ENCODE results near the gene SIGLEC12. TPM values are rescaled to one million over a fixed set of nuclear protein-coding genes. Genes with fewer than 3 reads are reported as not detected.
A peak's percentile ranks its signal among the peaks of the same experiment; 100 is the strongest.

SIGLEC12 gene
- total RNA-seq, 1 experiment from 2014 or later = not detected

DNA sequence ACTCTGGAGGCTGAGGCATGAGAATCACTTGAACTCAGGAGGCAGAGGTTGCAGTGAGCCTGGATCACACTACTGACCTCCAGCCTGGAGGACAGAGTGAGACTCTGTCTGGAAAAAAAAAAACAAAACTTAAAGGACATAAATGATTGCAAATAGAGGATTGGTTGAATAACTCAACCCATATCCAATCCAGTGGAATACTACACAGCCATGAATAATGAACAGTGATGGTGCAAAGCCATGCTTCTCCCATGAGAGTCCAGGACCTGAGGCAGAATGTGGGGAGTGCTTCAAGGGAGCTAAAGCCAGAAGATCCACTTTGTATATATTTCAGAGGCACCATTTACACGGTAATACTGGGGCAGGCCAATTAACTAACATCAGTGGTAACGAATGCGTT is 25.4 kb downstream of the SIGLEC12 start:
- Histone ChIP-seq H3K27me3 (replicated peaks; ENCODE audit: insufficient read depth, low read depth, low read length, poor library complexity) (peaks cover 54% of the 10 kb centered on the region), H3K4me1 (ENCODE audit: insufficient read depth, low read length, poor library complexity, severe bottlenecking) (no peaks in the 10 kb centered on the region), H3K4me3 (ENCODE audit: low read depth, low read length, poor library complexity, severe bottlenecking) (no peak overlapping the region), H3K27ac (ENCODE audit: low read depth, low read length, poor library complexity, severe bottlenecking) (no peak overlapping the region), H3K9me3 (ENCODE audit: low read depth, low read length, poor library complexity, severe bottlenecking) (no peaks in the 10 kb centered on the region), H3K36me3 (ENCODE audit: insufficient read depth, low read length, poor library complexity, severe bottlenecking) (no peaks in the 10 kb centered on the region)
- BruUV-seq (replicated peaks) = no TSS peak
- intact Hi-C loops (cut with micrococcal nuclease; ENCODE audit: unreplicated experiment) = loop anchor here (10.0 kb wide), 1 partner anchor 329 kb away; no protein-coding TSS in a partner anchor
- POLR2A ChIA-PET (ENCODE audit: low non-redundant PET) = interaction anchor here (0.6 kb wide), 1 partner anchor 307 kb away, joined by 4 read pairs; no protein-coding TSS in a partner anchor
- no peak for TF ChIP-seq EZH2 (IDR thresholded peaks at IDR 0.05; ENCODE audit: borderline replicate concordance, low read depth, low read length, poor library complexity, severe bottlenecking)
- no peak for TF ChIP-seq CTCF (conservative IDR thresholded peaks at IDR 0.05; ENCODE audit: low read depth, low read length)
- CTCF ChIA-PET = interaction anchor here (1.1 kb wide), 1 partner anchor 181 kb away, joined by 3 read pairs; no protein-coding TSS in a partner anchor
- no peak for DNase-seq (ENCODE audit: low spot score)

DNA sequence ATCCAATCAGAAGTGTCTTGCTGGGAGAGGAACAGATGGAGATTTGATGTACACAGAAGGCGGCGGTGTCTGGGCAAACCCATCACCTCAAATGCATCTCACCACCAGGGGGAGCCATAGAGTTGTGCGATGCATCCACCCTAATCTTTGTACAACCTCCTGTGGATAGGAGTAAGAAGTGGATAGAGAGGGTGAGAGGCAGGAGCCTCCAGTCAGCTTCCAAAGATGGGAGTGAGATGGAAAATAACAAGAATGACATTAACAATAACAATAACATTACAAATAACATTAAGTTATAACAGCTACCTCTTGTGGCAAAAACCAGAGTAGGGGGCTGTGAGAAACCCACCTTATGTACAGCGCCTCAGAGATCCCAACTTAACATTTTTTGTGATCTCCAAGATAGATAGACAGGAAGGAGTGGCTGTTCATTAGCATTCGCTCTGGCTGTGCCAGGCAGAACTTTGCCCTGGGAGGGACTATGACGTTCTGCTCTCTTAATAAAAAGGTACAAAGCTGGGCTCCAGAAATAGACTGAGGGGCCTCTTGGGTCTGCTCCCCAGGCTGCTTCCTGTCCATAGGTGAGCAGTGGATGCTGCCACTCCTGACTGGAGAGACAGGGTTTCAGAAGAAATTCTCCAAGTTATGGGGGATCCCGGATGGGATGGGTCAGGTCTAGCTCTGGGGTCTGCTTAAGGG is 28.4 kb downstream of the SIGLEC12 start:
- intact Hi-C loops (cut with micrococcal nuclease; ENCODE audit: unreplicated experiment) = loop anchor here (2.0 to 10.0 kb wide), 3 partner anchors 184 to 332 kb away; no protein-coding TSS in a partner anchor
- BruUV-seq (replicated peaks) = no TSS peak
- CTCF ChIA-PET = interaction anchor here (0.5 to 1.8 kb wide), 5 partner anchors 8 to 1056 kb away, joined by 4 to 9 read pairs (median 5); no protein-coding TSS in a partner anchor
- no peak overlapping the region for H3K27ac ChIP-seq (ENCODE audit: low read depth, low read length, poor library complexity, severe bottlenecking)
- POLR2A ChIA-PET (ENCODE audit: low non-redundant PET) = no interaction called here
- peak; percentile 81 for DNase-seq (ENCODE audit: low spot score)
- H3K36me3 ChIP-seq (ENCODE audit: insufficient read depth, low read length, poor library complexity, severe bottlenecking) = no peaks in the 10 kb centered on the region
- H3K4me1 ChIP-seq (ENCODE audit: insufficient read depth, low read length, poor library complexity, severe bottlenecking) = no peaks in the 10 kb centered on the region
- no peaks in the 10 kb centered on the region for H3K9me3 ChIP-seq (ENCODE audit: low read depth, low read length, poor library complexity, severe bottlenecking)
- peak; percentile 83 for TF ChIP-seq CTCF (conservative IDR thresholded peaks at IDR 0.05; ENCODE audit: low read depth, low read length)
- TF ChIP-seq EZH2 (IDR thresholded peaks at IDR 0.05; ENCODE audit: borderline replicate concordance, low read depth, low read length, poor library complexity, severe bottlenecking) = no peak
- peaks cover 59% of the 10 kb centered on the region for H3K27me3 ChIP-seq (replicated peaks; ENCODE audit: insufficient read depth, low read depth, low read length, poor library complexity)
- no peak overlapping the region for H3K4me3 ChIP-seq (ENCODE audit: low read depth, low read length, poor library complexity, severe bottlenecking)

- Histone ChIP-seq H3K4me1 (ENCODE audit: insufficient read depth, low read length, poor library complexity, severe bottlenecking) (no peaks in the 10 kb centered on the region), H3K27ac (ENCODE audit: low read depth, low read length, poor library complexity, severe bottlenecking) (no peak overlapping the region), H3K9me3 (ENCODE audit: low read depth, low read length, poor library complexity, severe bottlenecking) (no peaks in the 10 kb centered on the region), H3K4me3 (ENCODE audit: low read depth, low read length, poor library complexity, severe bottlenecking) (no peak overlapping the region), H3K27me3 (replicated peaks; ENCODE audit: insufficient read depth, low read depth, low read length, poor library complexity) (peaks cover 62% of the 10 kb centered on the region), H3K36me3 (ENCODE audit: insufficient read depth, low read length, poor library complexity, severe bottlenecking) (no peaks in the 10 kb centered on the region)
- ChIA-PET CTCF (interaction anchor here (0.6 to 1.8 kb wide), 4 partner anchors 8 to 336 kb away, joined by 4 to 10 read pairs (median 6); no protein-coding TSS in a partner anchor), POLR2A (ENCODE audit: low non-redundant PET) (no interaction called here)
- no TSS peak for BruUV-seq (replicated peaks)
- no peak for DNase-seq (ENCODE audit: low spot score)
- no peak for TF ChIP-seq EZH2 (IDR thresholded peaks at IDR 0.05; ENCODE audit: borderline replicate concordance, low read depth, low read length, poor library complexity, severe bottlenecking)
- no peak for TF ChIP-seq CTCF (conservative IDR thresholded peaks at IDR 0.05; ENCODE audit: low read depth, low read length)
- intact Hi-C loops (cut with micrococcal nuclease; ENCODE audit: unreplicated experiment) = loop anchor here (2.0 to 10.0 kb wide), 3 partner anchors 184 to 332 kb away; no protein-coding TSS in a partner anchor
These were observed 29.0 kb downstream of the SIGLEC12 start for GRCh38 chr19:51472607-51473006.
